ENCODE measurements around the gene CITED4.

CITED4 gene

DNA sequence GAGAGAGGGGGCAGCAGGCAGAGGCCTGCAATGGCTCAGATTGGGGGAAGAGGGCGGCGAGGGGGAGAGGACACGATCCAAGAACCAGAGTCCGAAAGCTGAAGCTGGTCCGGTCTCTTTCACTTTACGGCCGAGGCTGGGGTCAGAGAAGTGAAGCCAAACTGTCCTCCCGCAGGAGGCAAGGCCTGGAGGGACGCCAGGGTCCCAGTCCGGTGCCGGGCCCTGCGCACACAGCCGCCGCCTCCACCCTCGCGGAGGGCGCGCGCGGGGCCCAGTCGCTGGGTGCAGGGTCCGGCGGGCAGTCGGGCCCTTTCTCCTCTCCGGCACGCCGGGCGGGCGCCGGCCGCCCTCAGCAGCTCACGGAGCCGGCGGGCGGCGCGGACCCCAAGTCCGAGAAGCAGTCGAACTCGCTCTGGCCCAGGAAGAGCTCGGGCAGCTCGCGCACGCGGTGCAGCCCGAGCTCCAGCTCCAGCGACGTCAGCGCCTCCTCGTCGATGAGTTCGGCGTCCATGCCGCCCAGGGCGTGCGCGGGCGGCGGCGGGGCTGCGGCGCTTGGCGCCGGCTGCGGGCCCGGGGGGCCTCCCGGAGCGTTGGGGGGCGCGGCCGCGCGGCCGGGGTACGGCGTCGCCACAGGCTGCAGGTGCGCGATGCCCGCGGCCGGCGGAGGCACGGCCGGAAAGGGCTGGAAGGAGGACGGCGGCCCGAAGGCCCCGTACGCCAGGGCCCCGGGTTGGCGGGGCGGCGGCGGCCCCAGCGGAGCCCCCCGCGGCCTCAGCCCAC, 749 bp downstream of the CITED4 start:
- TF ChIP-seq, protein P1, sequence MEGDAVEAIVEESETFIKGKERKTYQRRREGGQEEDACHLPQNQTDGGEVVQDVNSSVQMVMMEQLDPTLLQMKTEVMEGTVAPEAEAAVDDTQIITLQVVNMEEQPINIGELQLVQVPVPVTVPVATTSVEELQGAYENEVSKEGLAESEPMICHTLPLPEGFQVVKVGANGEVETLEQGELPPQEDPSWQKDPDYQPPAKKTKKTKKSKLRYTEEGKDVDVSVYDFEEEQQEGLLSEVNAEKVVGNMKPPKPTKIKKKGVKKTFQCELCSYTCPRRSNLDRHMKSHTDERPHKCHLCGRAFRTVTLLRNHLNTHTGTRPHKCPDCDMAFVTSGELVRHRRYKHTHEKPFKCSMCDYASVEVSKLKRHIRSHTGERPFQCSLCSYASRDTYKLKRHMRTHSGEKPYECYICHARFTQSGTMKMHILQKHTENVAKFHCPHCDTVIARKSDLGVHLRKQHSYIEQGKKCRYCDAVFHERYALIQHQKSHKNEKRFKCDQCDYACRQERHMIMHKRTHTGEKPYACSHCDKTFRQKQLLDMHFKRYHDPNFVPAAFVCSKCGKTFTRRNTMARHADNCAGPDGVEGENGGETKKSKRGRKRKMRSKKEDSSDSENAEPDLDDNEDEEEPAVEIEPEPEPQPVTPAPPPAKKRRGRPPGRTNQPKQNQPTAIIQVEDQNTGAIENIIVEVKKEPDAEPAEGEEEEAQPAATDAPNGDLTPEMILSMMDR (IDR thresholded peaks at IDR 0.05) = no peak
- Histone ChIP-seq H3K27me3 (ENCODE audit: control insufficient read depth, insufficient read depth, low read length) (no peaks in the 10 kb centered on the region), H3K36me3 (ENCODE audit: control insufficient read depth, insufficient read depth, low read length) (no peaks in the 10 kb centered on the region), H3K4me2 (ENCODE audit: low read length) (peak overlapping the region; percentile 70), H3K27ac (no peak overlapping the region), H2AFZ (peak overlapping the region; percentile 41), H3K4me1 (no peaks in the 10 kb centered on the region), H3K9me3 (ENCODE audit: control insufficient read depth, low read length) (no peaks in the 10 kb centered on the region), H3K9ac (no peak overlapping the region), H3K4me3 (ENCODE audit: low read depth, low read length) (peak overlapping the region; percentile 62), H3K79me2 (no peaks in the 10 kb centered on the region)

DNA sequence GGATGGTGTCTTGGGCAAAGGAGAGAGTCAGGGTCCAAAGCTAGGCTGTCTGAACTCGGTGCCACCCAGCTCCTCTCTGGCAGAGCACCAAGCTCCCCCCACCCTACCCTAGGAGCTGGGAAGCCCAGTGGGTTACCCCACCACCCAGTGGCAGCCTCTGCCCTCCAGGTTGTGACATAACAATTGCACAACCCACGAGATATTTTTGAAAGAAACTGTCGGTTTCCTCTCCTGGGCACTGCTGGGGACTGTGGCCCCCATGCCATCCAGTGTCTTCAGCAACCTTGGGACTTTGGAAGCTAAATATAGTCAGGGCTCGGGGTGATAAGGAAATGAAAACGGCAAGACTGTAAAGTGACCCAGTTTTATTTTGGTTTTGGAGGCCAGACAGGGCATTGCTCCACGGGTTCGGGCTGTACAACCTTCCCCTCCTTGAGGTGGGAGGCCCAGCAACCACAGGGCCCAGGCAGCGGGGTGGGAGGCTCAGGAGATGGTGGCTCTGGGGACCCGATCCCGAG, 1.4 kb downstream of the CITED4 start:
- Histone ChIP-seq H2AFZ (peak overlapping the region; percentile 41), H3K27me3 (ENCODE audit: control insufficient read depth, insufficient read depth, low read length) (no peaks in the 10 kb centered on the region), H3K9ac (no peak overlapping the region), H3K36me3 (ENCODE audit: control insufficient read depth, insufficient read depth, low read length) (no peaks in the 10 kb centered on the region), H3K27ac (no peak overlapping the region), H3K4me2 (ENCODE audit: low read length) (peak overlapping the region; percentile 56), H3K9me3 (ENCODE audit: control insufficient read depth, low read length) (no peaks in the 10 kb centered on the region), H3K79me2 (no peaks in the 10 kb centered on the region), H3K4me1 (no peaks in the 10 kb centered on the region), H3K4me3 (ENCODE audit: low read depth, low read length) (peak overlapping the region; percentile 62)
- TF ChIP-seq, protein P1 (IDR thresholded peaks at IDR 0.05) = no peak

DNA sequence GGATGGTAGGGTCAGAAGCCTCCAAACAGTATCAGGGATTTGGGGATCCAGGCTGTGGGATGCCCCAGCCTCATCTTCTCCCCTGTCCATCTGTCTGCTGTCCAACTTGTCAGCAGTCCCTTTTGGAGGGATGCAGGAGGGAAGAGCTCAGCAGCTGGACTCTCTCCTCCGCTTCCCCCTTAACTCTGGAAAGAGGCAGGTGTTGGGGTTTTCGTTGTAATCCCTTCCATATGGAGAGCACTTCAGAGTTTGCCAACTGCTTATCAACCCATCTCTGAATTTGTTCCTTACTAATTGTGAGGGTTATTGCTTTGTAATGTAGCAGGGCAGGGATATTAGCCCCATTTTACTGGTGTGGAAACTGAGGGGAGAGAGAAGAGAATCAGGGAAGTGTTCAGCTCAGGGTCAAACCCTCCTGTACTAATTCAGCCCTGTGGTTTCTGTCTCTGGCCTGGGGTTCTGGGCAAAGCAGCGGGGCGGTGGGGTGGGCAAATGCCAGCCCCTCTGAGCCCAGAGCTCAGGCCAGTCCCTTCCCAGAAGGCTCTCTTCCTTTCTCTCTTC, 3.2 kb downstream of the CITED4 start:
- TF ChIP-seq, protein P1 (IDR thresholded peaks at IDR 0.05) = no peak
- H3K4me3 ChIP-seq (ENCODE audit: low read depth, low read length) = no peak overlapping the region
- H3K4me1 ChIP-seq = no peaks in the 10 kb centered on the region
- no peaks in the 10 kb centered on the region for H3K79me2 ChIP-seq
- no peak overlapping the region for H3K4me2 ChIP-seq (ENCODE audit: low read length)
- no peak overlapping the region for H3K27ac ChIP-seq
- H2AFZ ChIP-seq = no peak overlapping the region
- H3K9ac ChIP-seq = no peak overlapping the region
- H3K36me3 ChIP-seq (ENCODE audit: control insufficient read depth, insufficient read depth, low read length) = no peaks in the 10 kb centered on the region
- no peaks in the 10 kb centered on the region for H3K9me3 ChIP-seq (ENCODE audit: control insufficient read depth, low read length)
- no peaks in the 10 kb centered on the region for H3K27me3 ChIP-seq (ENCODE audit: control insufficient read depth, insufficient read depth, low read length)

DNA sequence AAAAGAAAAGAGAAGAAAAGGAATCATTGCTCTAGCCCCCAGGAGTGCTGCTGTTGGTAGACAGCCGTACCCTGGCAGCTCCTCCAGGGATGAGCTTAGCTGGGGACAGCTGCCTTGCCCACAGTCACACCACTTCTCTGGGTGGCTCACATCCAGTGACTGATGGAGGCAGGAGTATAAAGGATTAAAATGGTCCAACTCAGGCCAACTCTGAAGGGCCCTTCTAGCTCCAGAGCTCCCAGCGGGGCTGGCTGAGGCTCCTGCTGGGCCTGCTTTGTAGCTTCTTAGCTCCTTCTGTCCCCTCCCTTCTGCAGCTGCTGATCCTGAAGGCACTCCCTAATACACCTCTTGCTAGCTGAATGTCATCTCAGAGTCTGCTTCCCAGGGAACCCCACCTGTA, 4.4 kb downstream of the CITED4 start:
- no peak overlapping the region for H3K9ac ChIP-seq
- H3K79me2 ChIP-seq = no peaks in the 10 kb centered on the region
- no peak overlapping the region for H3K4me2 ChIP-seq (ENCODE audit: low read length)
- H3K36me3 ChIP-seq (ENCODE audit: control insufficient read depth, insufficient read depth, low read length) = no peaks in the 10 kb centered on the region
- H3K4me1 ChIP-seq = no peaks in the 10 kb centered on the region
- H3K9me3 ChIP-seq (ENCODE audit: control insufficient read depth, low read length) = no peaks in the 10 kb centered on the region
- no peak overlapping the region for H3K27ac ChIP-seq
- H2AFZ ChIP-seq = no peak overlapping the region
- no peak overlapping the region for H3K4me3 ChIP-seq (ENCODE audit: low read depth, low read length)
- H3K27me3 ChIP-seq (ENCODE audit: control insufficient read depth, insufficient read depth, low read length) = no peaks in the 10 kb centered on the region
- TF ChIP-seq, protein P1 (IDR thresholded peaks at IDR 0.05) = no peak
